Subcutaneous abdominal adipose tissue (tissue), 5 donors: ENCODE measurements around the gene CPPED1.
"Not testable (repeated sequence)": the region's sequence is repeated elsewhere in the genome, so short reads cannot be mapped to it uniquely, and the experiment has no call there.

Experiments
- H3K27ac ChIP-seq: one replicate; pipeline ENCODE4 v1.7.0; 2013; ENCODE audit warnings: low read depth, mild to moderate bottlenecking, inconsistent platforms, low read length, moderate library complexity
- H3K27me3 ChIP-seq, 5 donors: one replicate each; pipeline ENCODE4 v1.7.0; 2013; ENCODE audit warnings: low read length in 5 of 5, inconsistent platforms in 1 of 5; ENCODE audit not compliant: control insufficient read depth in 5 of 5, insufficient read depth in 4 of 5
- H3K36me3 ChIP-seq, 5 donors: one replicate each; pipeline ENCODE4 v1.7.0; 2013; ENCODE audit warnings: low read length in 5 of 5; ENCODE audit not compliant: control insufficient read depth in 5 of 5, insufficient read depth in 5 of 5
- H3K4me1 ChIP-seq, 5 donors: one replicate each; pipeline ENCODE4 v1.7.0; 2013; ENCODE audit warnings: low read length in 5 of 5, mild to moderate bottlenecking in 3 of 5, moderate library complexity in 1 of 5; ENCODE audit not compliant: control insufficient read depth in 5 of 5, insufficient read depth in 5 of 5
- H3K4me3 ChIP-seq, 5 donors: one replicate each; pipeline ENCODE4 v1.7.0; 2013; ENCODE audit warnings: low read length in 5 of 5, low read depth in 1 of 5
- H3K9ac ChIP-seq, 5 donors: one replicate each; pipeline ENCODE4 v1.7.0; 2013; ENCODE audit warnings: low read length in 5 of 5, mild to moderate bottlenecking in 4 of 5, moderate library complexity in 3 of 5
- H3K9me3 ChIP-seq, 5 donors: one replicate each; pipeline ENCODE4 v1.7.0; 2013; ENCODE audit warnings: low read length in 5 of 5; ENCODE audit not compliant: control insufficient read depth in 5 of 5
- donor health status: healthy.
- donor health status: healthy.
- donor health status: healthy.
- donor health status: healthy.
- donor health status: healthy.

Gene CPPED1

DNA sequence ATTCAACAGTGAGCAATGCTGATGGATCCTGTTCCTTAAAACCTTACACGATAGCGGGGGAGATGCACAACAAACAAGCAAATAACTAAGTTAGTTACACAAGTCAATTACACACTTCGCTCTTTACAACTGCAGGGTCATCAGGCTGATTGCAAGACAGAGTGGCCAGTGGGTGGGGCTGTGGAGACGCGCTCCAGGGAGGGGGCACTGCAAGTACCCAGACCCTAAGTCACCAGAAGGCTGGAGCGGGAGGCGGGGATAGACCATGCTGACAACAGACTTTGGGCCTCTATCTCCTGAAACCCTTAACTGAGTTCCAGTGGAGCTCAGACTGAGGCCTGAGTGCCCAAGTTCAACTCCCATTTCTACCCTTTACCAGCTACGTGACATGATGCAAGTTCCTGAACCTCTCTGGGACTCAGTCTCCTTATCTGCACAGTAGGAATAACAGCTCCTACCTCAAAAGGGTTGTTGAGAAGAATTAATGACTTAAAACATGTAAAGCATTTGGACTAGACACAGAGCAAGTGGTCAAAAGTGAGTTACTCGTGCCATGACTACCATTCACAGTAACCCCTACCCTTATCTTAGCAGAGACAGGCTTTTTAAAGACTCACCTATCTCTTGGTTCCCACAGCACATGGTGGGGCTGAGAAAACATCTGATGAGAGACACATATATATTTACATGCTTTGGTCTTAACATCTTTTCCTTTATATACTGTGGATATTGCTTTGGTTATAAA, 10.4 kb downstream of the CPPED1 start:
- H3K9ac ChIP-seq: no peak overlapping the region
- no peaks in the 10 kb centered on the region for H3K27me3 ChIP-seq
- H3K27ac ChIP-seq: no peak overlapping the region
- H3K36me3 ChIP-seq: no peaks in the 10 kb centered on the region
- H3K4me3 ChIP-seq: no peak overlapping the region
- H3K9me3 ChIP-seq: peaks cover 0 to 3% (median 0%) of the 10 kb centered on the region in 5 donors
- peaks cover 0 to 10% (median 5%) of the 10 kb centered on the region in 5 donors for H3K4me1 ChIP-seq

- H3K4me1 ChIP-seq, H3K9ac ChIP-seq, H3K9me3 ChIP-seq, H3K27me3 ChIP-seq, H3K4me3 ChIP-seq, H3K27ac ChIP-seq, H3K36me3 ChIP-seq: not testable (repeated sequence)
Observed at GRCh38 chr16:12792528-12792927, 11.2 kb downstream of the CPPED1 start.

DNA sequence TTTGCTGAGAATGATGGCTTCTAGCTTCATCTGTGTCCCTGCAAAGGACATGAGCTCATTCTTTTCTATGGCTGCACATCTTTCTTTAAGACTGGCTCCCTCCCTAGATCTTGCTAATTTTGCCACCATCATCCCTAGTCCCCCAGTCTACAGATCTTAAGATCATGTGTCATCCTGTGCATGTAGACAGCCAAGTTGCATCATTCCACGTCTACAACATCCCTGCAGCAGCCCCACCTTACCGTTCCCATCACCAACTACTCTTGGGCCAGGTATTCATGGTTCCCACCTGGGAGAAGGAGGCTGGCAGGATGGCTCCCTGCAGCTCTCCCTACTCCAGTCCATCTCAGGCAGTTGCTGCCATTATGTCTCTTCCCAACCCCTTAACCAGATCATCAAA, 12.3 kb downstream of the CPPED1 start:
- Histone ChIP-seq H3K27ac (no peak overlapping the region), H3K36me3 (peaks cover 0 to 4% (median 0%) of the 10 kb centered on the region in 5 donors), H3K9ac (no peak overlapping the region), H3K27me3 (no peaks in the 10 kb centered on the region), H3K4me3 (no peak overlapping the region), H3K4me1 (peaks cover 0 to 10% (median 5%) of the 10 kb centered on the region in 5 donors), H3K9me3 (peaks cover 0 to 7% (median 6%) of the 10 kb centered on the region in 5 donors)

DNA sequence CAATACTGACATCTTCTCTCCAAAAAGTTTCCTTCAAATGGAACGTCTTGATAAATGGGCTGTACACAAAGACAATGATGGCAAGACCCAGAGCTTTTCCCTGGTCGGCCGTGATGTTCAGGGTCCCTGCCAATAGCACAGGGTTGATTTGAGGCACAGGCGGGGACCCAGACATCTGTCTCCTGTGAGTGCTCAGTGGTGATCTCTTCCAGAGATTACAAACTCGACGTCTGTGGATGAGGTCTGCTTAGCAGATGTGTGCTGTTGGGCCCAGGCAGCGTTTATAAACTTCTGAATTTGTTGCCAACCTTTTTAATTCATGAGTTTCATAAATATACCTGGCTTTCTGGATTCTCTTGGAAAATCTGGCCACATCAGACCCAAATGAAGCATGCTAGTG, 14.9 kb downstream of the CPPED1 start:
- Histone ChIP-seq H3K9me3 (peaks cover 0 to 15% (median 11%) of the 10 kb centered on the region in 5 donors), H3K36me3 (peaks cover 0 to 4% (median 0%) of the 10 kb centered on the region in 5 donors), H3K4me3 (no peak overlapping the region), H3K27ac (no peak overlapping the region), H3K9ac (no peak overlapping the region), H3K27me3 (no peaks in the 10 kb centered on the region), H3K4me1 (no peaks in the 10 kb centered on the region)

GRCh38 chr16:12786081-12786480, 17.6 kb downstream of the CPPED1 start:
- H3K27me3 ChIP-seq: no peaks in the 10 kb centered on the region
- no peak overlapping the region for H3K4me3 ChIP-seq
- H3K9me3 ChIP-seq: peaks cover 0 to 17% (median 10%) of the 10 kb centered on the region in 5 donors
- H3K36me3 ChIP-seq: peaks cover 0 to 5% (median 1%) of the 10 kb centered on the region in 5 donors
- no peak overlapping the region for H3K9ac ChIP-seq
- no peak overlapping the region for H3K27ac ChIP-seq
- no peaks in the 10 kb centered on the region for H3K4me1 ChIP-seq

GRCh38 chr16:12784076-12784475, 19.6 kb downstream of the CPPED1 start:
- Histone ChIP-seq H3K36me3 (peaks cover 3 to 22% (median 15%) of the 10 kb centered on the region in 5 donors), H3K27ac (no peak overlapping the region), H3K27me3 (no peaks in the 10 kb centered on the region), H3K9me3 (peaks cover 0 to 17% (median 10%) of the 10 kb centered on the region in 5 donors), H3K4me3 (no peak overlapping the region), H3K4me1 (no peaks in the 10 kb centered on the region), H3K9ac (no peak overlapping the region)

DNA sequence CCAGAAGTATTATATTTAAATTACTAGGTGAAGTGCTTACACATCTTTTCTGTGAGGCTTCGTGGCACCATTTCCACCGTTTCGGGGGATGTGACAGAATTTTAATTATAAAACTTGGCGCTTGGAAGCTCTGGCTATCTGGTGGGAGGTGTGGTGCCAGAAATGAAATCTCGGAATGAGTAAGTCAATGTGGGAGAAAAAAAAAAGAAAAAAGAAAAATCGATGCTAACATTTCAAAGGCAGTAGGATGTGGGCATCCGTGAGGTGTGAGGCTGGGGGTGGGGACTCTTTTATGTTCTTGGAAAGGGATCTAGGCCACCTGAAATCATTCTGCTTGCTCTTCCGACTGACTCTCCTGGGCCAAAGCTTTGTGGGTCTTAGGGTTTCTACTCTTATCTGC, 21.9 kb downstream of the CPPED1 start:
- Histone ChIP-seq H3K27ac (no peak overlapping the region), H3K9ac (no peak overlapping the region), H3K9me3 (peaks cover 0 to 10% (median 8%) of the 10 kb centered on the region in 5 donors), H3K36me3 (peaks cover 6 to 19% (median 15%) of the 10 kb centered on the region in 5 donors), H3K4me1 (no peaks in the 10 kb centered on the region), H3K27me3 (no peaks in the 10 kb centered on the region), H3K4me3 (no peak overlapping the region)

- Histone ChIP-seq H3K27me3 (no peaks in the 10 kb centered on the region), H3K9me3 (peaks cover 0 to 10% (median 8%) of the 10 kb centered on the region in 5 donors), H3K9ac (no peak overlapping the region), H3K4me1 (no peaks in the 10 kb centered on the region), H3K27ac (no peak overlapping the region), H3K36me3 (peaks cover 9 to 27% (median 19%) of the 10 kb centered on the region in 5 donors), H3K4me3 (no peak overlapping the region)
Observed at GRCh38 chr16:12780467-12780866, 23.2 kb downstream of the CPPED1 start.

DNA sequence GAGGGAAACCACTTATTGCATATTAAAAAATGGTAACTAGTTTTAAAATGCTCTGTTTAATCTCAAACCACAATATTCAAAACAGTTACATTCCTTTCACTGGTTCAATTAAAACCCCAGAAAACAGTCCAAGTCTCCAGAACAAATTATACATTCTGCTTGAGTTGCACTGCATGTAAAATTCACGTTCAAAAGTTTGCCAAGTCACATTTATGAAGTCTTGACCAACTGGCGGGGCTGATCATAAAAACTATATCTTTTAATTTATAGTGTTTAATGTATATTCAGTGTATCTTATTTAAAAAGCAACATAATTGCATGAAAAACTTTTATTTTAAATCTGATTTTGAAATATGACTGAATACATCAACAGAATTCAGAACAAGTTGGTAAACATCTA, 25.0 kb downstream of the CPPED1 start:
- H3K4me1 ChIP-seq: no peaks in the 10 kb centered on the region
- peaks cover 14 to 37% (median 27%) of the 10 kb centered on the region in 5 donors for H3K36me3 ChIP-seq
- no peaks in the 10 kb centered on the region for H3K27me3 ChIP-seq
- H3K27ac ChIP-seq: no peak overlapping the region
- H3K9ac ChIP-seq: no peak overlapping the region
- no peak overlapping the region for H3K4me3 ChIP-seq
- peaks cover 0 to 2% (median 1%) of the 10 kb centered on the region in 5 donors for H3K9me3 ChIP-seq

GRCh38 chr16:12775656-12776236, 27.9 kb downstream of the CPPED1 start:
- no peaks in the 10 kb centered on the region for H3K4me1 ChIP-seq
- H3K27me3 ChIP-seq: no peaks in the 10 kb centered on the region
- H3K27ac ChIP-seq: no peak overlapping the region
- no peak overlapping the region for H3K9ac ChIP-seq
- H3K9me3 ChIP-seq: no peaks in the 10 kb centered on the region
- H3K36me3 ChIP-seq: peaks cover 12 to 33% (median 25%) of the 10 kb centered on the region in 5 donors
- H3K4me3 ChIP-seq: no peak overlapping the region
